ENCODE measurements around the gene COPG1. TPM values are rescaled to one million over a fixed set of nuclear protein-coding genes. Genes with fewer than 3 reads are reported as not detected.

Gene COPG1
- total and polyA plus RNA-seq, 2 of the 13 experiments (the other 11 are each of a cell fraction or from before 2014, with no cell fraction given), result 98.6 to 166 TPM

DNA sequence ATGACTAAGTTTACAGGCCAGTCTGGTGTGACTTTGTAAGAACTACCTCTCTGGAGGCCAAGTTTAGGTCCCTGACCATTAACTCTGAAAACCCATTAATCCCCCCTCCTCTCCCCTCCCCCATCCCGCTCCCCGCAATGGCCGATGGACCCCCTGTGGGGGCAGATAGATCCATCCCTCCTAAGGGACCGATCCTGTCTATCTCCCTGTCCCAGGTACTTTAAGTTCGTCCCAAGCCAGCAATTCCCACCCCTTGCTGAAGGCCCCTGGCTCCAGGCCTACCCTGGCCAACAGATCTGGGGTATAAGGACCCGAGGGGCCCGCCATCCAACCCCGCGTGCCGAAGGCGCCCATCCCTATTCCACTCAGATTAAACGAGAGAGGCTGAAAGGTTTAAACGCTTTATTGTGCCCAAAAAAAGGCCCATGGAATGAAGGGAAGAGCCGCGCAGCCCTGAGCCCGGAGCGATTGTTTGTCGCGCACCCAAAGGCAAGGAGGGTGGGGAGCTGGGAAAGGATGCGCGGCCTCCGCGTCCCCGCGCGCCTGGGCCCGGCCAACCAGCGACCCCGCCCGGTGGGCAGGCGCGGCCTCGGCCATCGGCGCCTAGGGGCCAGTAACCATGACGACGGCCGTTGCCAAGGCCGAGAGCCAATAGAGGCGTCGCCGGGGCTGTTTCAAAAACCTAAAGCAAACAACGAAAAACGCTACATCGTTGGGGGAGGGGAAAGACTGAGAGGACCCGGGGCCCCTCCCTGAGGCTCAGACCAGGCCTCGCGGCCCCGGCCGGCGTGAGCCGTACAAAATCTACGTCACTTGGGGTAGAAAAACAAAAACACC is 65.2 kb downstream of the COPG1 start (continued):
- TF ChIP-seq, protein P1, sequence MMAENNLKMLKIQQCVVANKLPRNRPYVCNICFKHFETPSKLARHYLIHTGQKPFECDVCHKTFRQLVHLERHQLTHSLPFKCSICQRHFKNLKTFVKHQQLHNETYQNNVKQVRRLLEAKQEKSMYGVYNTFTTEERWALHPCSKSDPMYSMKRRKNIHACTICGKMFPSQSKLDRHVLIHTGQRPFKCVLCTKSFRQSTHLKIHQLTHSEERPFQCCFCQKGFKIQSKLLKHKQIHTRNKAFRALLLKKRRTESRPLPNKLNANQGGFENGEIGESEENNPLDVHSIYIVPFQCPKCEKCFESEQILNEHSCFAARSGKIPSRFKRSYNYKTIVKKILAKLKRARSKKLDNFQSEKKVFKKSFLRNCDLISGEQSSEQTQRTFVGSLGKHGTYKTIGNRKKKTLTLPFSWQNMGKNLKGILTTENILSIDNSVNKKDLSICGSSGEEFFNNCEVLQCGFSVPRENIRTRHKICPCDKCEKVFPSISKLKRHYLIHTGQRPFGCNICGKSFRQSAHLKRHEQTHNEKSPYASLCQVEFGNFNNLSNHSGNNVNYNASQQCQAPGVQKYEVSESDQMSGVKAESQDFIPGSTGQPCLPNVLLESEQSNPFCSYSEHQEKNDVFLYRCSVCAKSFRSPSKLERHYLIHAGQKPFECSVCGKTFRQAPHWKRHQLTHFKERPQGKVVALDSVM (CRISPR knock-in tag; IDR thresholded peaks at IDR 0.05), result no peak
- TF ChIP-seq HNRNPLL (IDR thresholded peaks at IDR 0.05; ENCODE audit: low read depth, low read length, poor library complexity, severe bottlenecking) (peak; percentile 31), ZBTB25 (CRISPR knock-in tag; IDR thresholded peaks at IDR 0.05) (peak; percentile 39; the same call in 1 of the 2 replicates), MBNL3 (CRISPR knock-in tag; conservative IDR thresholded peaks at IDR 0.05) (no peak), ARHGAP35 (CRISPR knock-in tag; IDR thresholded peaks at IDR 0.05; ENCODE audit: borderline replicate concordance) (no peak), ATF4 (CRISPR knock-in tag; IDR thresholded peaks at IDR 0.05) (no peak), HDAC2 (CRISPR knock-in tag; IDR thresholded peaks at IDR 0.05) (peak; percentile 44; the same call in 1 of the 2 replicates), ZNF775 (CRISPR knock-in tag; IDR thresholded peaks at IDR 0.05; ENCODE audit: borderline replicate concordance) (0 out of 2 replicates have a peak, but pooled peaks have one; percentile 33), TAF1 (CRISPR knock-in tag; IDR thresholded peaks at IDR 0.05) (peak; percentile 40), ZNF530 (CRISPR knock-in tag; IDR thresholded peaks at IDR 0.05; ENCODE audit: low read depth) (no peak), PHF20 (CRISPR knock-in tag; IDR thresholded peaks at IDR 0.05) (no peak), PPARG (CRISPR knock-in tag; conservative IDR thresholded peaks at IDR 0.05) (0 out of 2 replicates have a peak, but pooled peaks have one; percentile 18), ZMAT3 (CRISPR knock-in tag; conservative IDR thresholded peaks at IDR 0.05) (0 out of 2 replicates have a peak, but pooled peaks have one; percentile 60)
- TF ChIP-seq, protein P2, sequence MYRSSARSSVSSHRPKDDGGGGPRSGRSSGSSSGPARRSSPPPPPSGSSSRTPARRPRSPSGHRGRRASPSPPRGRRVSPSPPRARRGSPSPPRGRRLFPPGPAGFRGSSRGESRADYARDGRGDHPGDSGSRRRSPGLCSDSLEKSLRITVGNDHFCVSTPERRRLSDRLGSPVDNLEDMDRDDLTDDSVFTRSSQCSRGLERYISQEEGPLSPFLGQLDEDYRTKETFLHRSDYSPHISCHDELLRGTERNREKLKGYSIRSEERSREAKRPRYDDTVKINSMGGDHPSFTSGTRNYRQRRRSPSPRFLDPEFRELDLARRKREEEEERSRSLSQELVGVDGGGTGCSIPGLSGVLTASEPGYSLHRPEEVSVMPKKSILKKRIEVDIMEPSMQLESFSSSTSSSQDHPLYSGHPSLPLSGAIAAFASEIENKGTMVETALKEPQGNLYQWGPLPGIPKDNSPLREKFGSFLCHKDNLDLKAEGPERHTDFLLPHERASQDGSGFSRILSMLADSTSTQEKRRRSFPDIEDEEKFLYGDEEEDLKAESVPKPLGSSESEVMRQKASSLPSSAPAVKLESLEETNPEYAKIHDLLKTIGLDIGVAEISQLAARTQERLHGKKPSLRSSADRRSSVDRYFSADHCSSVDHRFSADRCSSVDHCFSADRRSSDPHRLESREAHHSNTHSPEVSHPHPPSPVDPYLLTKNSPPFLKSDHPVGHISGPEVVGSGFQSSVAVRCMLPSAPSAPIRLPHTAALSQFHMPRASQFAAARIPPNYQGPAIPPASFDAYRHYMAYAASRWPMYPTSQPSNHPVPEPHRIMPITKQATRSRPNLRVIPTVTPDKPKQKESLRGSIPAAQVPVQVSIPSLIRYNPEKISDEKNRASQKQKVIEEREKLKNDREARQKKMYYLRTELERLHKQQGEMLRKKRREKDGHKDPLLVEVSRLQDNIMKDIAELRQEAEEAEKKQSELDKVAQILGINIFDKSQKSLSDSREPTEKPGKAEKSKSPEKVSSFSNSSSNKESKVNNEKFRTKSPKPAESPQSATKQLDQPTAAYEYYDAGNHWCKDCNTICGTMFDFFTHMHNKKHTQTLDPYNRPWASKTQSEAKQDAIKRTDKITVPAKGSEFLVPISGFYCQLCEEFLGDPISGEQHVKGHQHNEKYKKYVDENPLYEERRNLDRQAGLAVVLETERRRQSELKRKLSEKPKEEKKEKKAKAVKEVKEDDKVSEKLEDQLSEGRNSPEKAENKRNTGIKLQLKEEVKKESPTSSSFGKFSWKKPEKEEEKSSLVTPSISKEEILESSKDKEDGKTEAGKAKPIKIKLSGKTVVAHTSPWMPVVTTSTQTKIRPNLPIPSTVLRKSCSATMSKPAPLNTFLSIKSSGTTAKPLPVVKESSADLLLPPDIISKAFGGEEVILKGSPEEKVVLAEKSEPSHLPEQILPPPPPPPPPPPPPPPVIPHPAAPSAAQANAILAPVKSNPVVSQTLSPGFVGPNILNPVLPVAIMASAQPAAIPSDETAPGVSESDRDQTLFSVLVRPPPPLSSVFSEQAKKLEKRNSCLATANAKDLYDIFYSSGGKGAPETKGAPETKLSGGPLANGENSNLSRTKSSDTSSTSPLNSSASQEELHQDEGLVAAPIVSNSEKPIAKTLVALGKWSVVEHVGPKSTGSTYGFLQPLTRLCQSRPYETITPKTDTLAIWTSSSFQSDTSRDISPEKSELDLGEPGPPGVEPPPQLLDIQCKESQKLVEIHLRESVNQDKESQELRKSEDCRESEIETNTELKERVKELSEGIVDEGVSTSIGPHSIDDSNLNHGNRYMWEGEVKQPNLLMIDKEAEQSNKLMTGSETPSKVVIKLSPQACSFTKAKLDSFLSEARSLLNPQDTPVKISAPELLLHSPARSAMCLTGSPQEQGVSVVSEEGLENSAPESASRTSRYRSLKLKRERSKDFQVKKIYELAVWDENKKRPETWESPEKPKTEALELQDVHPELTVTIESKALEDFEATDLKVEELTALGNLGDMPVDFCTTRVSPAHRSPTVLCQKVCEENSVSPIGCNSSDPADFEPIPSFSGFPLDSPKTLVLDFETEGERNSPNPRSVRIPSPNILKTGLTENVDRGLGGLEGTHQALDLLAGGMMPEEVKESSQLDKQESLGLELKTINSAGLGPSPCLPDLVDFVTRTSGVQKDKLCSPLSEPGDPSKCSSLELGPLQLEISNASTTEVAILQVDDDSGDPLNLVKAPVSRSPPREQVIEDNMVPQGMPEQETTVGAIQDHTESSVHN (CRISPR knock-in tag; IDR thresholded peaks at IDR 0.05), result 0 out of 2 replicates have a peak, but pooled peaks have one; percentile 33
